ENCODE results near the gene SPRY4. TPM values are rescaled to one million over a fixed set of nuclear protein-coding genes. Genes with fewer than 3 reads are reported as not detected.

The SPRY4 gene
- total and polyA plus RNA-seq, 2 of the 13 experiments (the other 11 are each of a cell fraction or from before 2014, with no cell fraction given): 8.9 to 17.8 TPM

DNA sequence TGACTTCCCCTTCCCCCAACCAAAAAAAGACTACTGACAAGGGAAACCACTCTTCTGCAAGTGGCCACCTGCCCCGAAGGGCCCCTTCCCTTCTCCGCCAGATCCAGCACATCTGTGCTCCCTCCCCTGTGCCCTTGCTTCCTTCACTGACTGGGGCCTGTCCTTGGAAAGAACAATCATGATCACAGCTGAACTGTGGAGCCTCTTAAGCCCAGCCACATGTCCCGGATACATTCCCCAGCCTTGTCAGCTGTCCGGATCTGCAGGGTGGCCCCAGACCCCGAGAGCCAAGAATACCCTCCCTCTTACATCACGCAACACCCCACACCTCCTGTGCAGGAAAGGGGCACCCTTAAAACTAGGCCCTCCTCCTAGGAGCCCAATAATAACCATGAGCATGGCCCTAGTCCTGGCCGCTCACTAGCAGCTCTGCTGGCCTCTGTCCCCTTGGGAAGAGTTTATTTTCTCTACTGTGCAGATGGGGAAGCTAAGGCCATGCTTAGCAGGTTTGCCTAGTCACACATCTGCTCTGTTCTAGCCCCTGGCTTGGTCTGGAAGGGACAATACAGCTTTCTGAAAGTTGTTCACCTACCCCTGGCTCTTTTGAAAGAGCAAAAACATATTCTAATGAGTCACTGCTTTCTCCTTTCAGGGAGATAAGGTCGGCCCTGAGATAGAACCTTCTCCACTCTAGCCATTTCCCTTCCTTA lies 3.8 kb downstream of the SPRY4 start (continued):
- TF ChIP-seq UBTF (CRISPR knock-in tag; IDR thresholded peaks at IDR 0.05): peak; percentile 62
- TF ChIP-seq NR1H2 (CRISPR knock-in tag; IDR thresholded peaks at IDR 0.05; ENCODE audit: borderline replicate concordance, low read depth): no peak
- no peak for TF ChIP-seq CCDC6 (CRISPR knock-in tag; IDR thresholded peaks at IDR 0.05)
- TF ChIP-seq, protein P1, sequence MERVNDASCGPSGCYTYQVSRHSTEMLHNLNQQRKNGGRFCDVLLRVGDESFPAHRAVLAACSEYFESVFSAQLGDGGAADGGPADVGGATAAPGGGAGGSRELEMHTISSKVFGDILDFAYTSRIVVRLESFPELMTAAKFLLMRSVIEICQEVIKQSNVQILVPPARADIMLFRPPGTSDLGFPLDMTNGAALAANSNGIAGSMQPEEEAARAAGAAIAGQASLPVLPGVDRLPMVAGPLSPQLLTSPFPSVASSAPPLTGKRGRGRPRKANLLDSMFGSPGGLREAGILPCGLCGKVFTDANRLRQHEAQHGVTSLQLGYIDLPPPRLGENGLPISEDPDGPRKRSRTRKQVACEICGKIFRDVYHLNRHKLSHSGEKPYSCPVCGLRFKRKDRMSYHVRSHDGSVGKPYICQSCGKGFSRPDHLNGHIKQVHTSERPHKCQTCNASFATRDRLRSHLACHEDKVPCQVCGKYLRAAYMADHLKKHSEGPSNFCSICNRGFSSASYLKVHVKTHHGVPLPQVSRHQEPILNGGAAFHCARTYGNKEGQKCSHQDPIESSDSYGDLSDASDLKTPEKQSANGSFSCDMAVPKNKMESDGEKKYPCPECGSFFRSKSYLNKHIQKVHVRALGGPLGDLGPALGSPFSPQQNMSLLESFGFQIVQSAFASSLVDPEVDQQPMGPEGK (CRISPR knock-in tag; IDR thresholded peaks at IDR 0.05): peak; percentile 40; the same call in 1 of the 2 replicates
- TF ChIP-seq, protein P2, sequence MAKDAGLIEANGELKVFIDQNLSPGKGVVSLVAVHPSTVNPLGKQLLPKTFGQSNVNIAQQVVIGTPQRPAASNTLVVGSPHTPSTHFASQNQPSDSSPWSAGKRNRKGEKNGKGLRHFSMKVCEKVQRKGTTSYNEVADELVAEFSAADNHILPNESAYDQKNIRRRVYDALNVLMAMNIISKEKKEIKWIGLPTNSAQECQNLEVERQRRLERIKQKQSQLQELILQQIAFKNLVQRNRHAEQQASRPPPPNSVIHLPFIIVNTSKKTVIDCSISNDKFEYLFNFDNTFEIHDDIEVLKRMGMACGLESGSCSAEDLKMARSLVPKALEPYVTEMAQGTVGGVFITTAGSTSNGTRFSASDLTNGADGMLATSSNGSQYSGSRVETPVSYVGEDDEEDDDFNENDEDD (CRISPR knock-in tag; IDR thresholded peaks at IDR 0.05; ENCODE audit: borderline replicate concordance): 0 out of 2 replicates have a peak, but pooled peaks have one; percentile 30
- TF ChIP-seq YEATS4 (CRISPR knock-in tag; IDR thresholded peaks at IDR 0.05; ENCODE audit: borderline replicate concordance): peak; percentile 36; the same call in 1 of the 2 replicates
- peak; percentile 82 for TF ChIP-seq SAP130 (CRISPR knock-in tag; IDR thresholded peaks at IDR 0.05; ENCODE audit: low read depth)
- peak; percentile 57; the same call in 1 of the 2 replicates for TF ChIP-seq ZSCAN21 (CRISPR knock-in tag; IDR thresholded peaks at IDR 0.05; ENCODE audit: borderline replicate concordance)
- peak; percentile 43; the same call in 1 of the 2 replicates for TF ChIP-seq HNF4A (CRISPR knock-in tag; IDR thresholded peaks at IDR 0.05)
- TF ChIP-seq ARNTL (CRISPR knock-in tag; IDR thresholded peaks at IDR 0.05): no peak
- 0 out of 2 replicates have a peak, but pooled peaks have one; percentile 24 for TF ChIP-seq HDAC1 (CRISPR knock-in tag; IDR thresholded peaks at IDR 0.05)
- no peak for TF ChIP-seq MTERF4 (CRISPR knock-in tag; IDR thresholded peaks at IDR 0.05)
- 0 out of 2 replicates have a peak, but pooled peaks have one; percentile 23 for TF ChIP-seq ZNF777 (CRISPR knock-in tag; IDR thresholded peaks at IDR 0.05)
- 0 out of 2 replicates have a peak, but pooled peaks have one; percentile 9 for TF ChIP-seq ZNF619 (CRISPR knock-in tag; IDR thresholded peaks at IDR 0.05)
- 0 out of 2 replicates have a peak, but pooled peaks have one; percentile 36 for TF ChIP-seq ZNF547 (CRISPR knock-in tag; IDR thresholded peaks at IDR 0.05)
- 0 out of 2 replicates have a peak, but pooled peaks have one; percentile 6 for TF ChIP-seq KAT8 (CRISPR knock-in tag; IDR thresholded peaks at IDR 0.05)
- no peak for TF ChIP-seq ZNF746 (CRISPR knock-in tag; IDR thresholded peaks at IDR 0.05)
- TF ChIP-seq MED13 (CRISPR knock-in tag; IDR thresholded peaks at IDR 0.05): 0 out of 2 replicates have a peak, but pooled peaks have one; percentile 11
- TF ChIP-seq DNMT1 (CRISPR knock-in tag; IDR thresholded peaks at IDR 0.05): no peak
- TF ChIP-seq NRL (CRISPR knock-in tag; IDR thresholded peaks at IDR 0.05; ENCODE audit: borderline replicate concordance): no peak

All from HepG2 (cell line).